NB4 (cell line): Measurements from ENCODE around the gene CLEC17A.

Experiments used
- CTCF ChIP-seq: IDR thresholded peaks from one replicate; pipeline ENCODE4 v1.5.1; 2012; ENCODE audit warnings: low read depth, low read length
- MAX ChIP-seq: IDR thresholded peaks from 2 replicates; pipeline ENCODE4 v1.6.1; 2011; ENCODE audit warnings: low read depth, low read length
- MYC ChIP-seq: IDR thresholded peaks from 2 replicates; pipeline ENCODE4 v1.6.1; 2011; ENCODE audit warnings: low read depth, low read length

- TF ChIP-seq CTCF (no peak), MAX (no peak), MYC (no peak)
Observed at GRCh38 chr19:14560776-14561108, 22.1 kb upstream of the CLEC17A start.
